Fibroblast of lung (primary cell): ENCODE measurements around the gene KIAA1217. TPM values are rescaled to one million over a fixed set of nuclear protein-coding genes. Genes with fewer than 3 reads are reported as not detected.

Source experiments
- DNase-seq, 2 donors: peaks; one replicate each; pipeline versions ENCODE4 v3.0.0 to v3.0.0-alpha.2; 2010; ENCODE audit warnings: low read depth in 2 of 2
- H2AFZ ChIP-seq: 2 replicates; pipeline ENCODE4 v1.5.1; 2012; ENCODE audit warnings: low read length, control low read depth, inconsistent platforms
- H3K27ac ChIP-seq: 2 replicates; pipeline ENCODE4 v1.5.1; 2011; ENCODE audit warnings: low read length, control low read depth; ENCODE audit not compliant: insufficient read depth
- H3K27me3 ChIP-seq: 2 replicates; pipeline ENCODE4 v1.5.1; 2011; ENCODE audit warnings: mild to moderate bottlenecking, low read length; ENCODE audit not compliant: control insufficient read depth, insufficient read depth
- H3K36me3 ChIP-seq: 2 replicates; pipeline ENCODE4 v1.5.1; 2011; ENCODE audit warnings: low read length; ENCODE audit not compliant: control insufficient read depth, insufficient read depth
- H3K4me1 ChIP-seq: 2 replicates; pipeline ENCODE4 v1.5.1; 2011; ENCODE audit warnings: low read length; ENCODE audit not compliant: control insufficient read depth, insufficient read depth; ENCODE audit errors: extremely low read depth
- H3K4me2 ChIP-seq: 2 replicates; pipeline ENCODE4 v1.5.1; 2011; ENCODE audit warnings: low read length, control low read depth; ENCODE audit not compliant: insufficient read depth; ENCODE audit errors: extremely low read depth
- H3K4me3 ChIP-seq, 4 experiments: fragments of 200-600 bp in 1 of 4; sonication (generic) in 1 of 4; replicated peaks in 1 of 4; 2 replicates each; pipeline ENCODE4 v1.5.1; 2011 to 2016; ENCODE audit warnings: low read length in 4 of 4, low read depth in 3 of 4, mild to moderate bottlenecking in 3 of 4, control low read depth in 2 of 4, inconsistent platforms in 1 of 4, mixed read lengths in 1 of 4; ENCODE audit not compliant: insufficient read depth in 1 of 4; ENCODE audit errors: control extremely low read depth in 1 of 4
- H3K79me2 ChIP-seq: 2 replicates; pipeline ENCODE4 v1.5.1; 2012; ENCODE audit warnings: mild to moderate bottlenecking, low read length, inconsistent platforms; ENCODE audit not compliant: control insufficient read depth, insufficient read depth
- H3K9ac ChIP-seq: 2 replicates; pipeline ENCODE4 v1.5.1; 2011; ENCODE audit warnings: mild to moderate bottlenecking, low read length, control low read depth; ENCODE audit not compliant: insufficient read depth
- H3K9me3 ChIP-seq: 2 replicates; pipeline ENCODE4 v1.5.1; 2012; ENCODE audit warnings: low read depth, low read length; ENCODE audit not compliant: control insufficient read depth, insufficient read depth
- H4K20me1 ChIP-seq: 2 replicates; pipeline ENCODE4 v1.5.1; 2011; ENCODE audit warnings: low read length; ENCODE audit not compliant: control insufficient read depth, insufficient read depth; ENCODE audit errors: extremely low read depth
- CTCF ChIP-seq, 2 donors: IDR thresholded peaks in 1 of 2; conservative IDR thresholded peaks in 1 of 2; 1 replicate in 1 of 2; 2 replicates in 1 of 2; pipeline ENCODE4 v1.5.1; 2011 to 2012; ENCODE audit warnings: low read length in 2 of 2, control low read depth in 1 of 2, inconsistent platforms in 1 of 2, low read depth in 1 of 2, mild to moderate bottlenecking in 1 of 2
- EZH2 ChIP-seq: IDR thresholded peaks from 2 replicates; pipeline ENCODE4 v1.5.1; 2012; ENCODE audit warnings: low read length, control low read depth, mild to moderate bottlenecking; ENCODE audit errors: missing control alignments
- polyA plus RNA-seq, 2 donors: library from polyadenylated mRNA; depleted of rRNA in 1 of 2; stranded (reverse) in 1 of 2; unstranded in 1 of 2; fragments of >200 nt; gene quantifications; 2 replicates each; pipeline ENCODE4 v1.2.1, GENCODE V29; 2011 to 2012; ENCODE audit warnings: missing spikeins in 1 of 2
- total RNA-seq: library from RNA; depleted of rRNA; stranded (reverse); fragments of >200 nt; gene quantifications from 2 replicates; pipeline ENCODE4 v1.2.1, GENCODE V29; 2014

The KIAA1217 gene
- total and polyA plus RNA-seq, 2 donors (not counting 1 experiment from before 2014, with no cell fraction given): 0.92 to 1.5 TPM

GRCh38 chr10:24446739-24447138 lies 237.8 kb downstream of the KIAA1217 start:
- H4K20me1 ChIP-seq: no peaks in the 10 kb centered on the region
- no peaks in the 10 kb centered on the region for H3K27me3 ChIP-seq
- TF ChIP-seq EZH2 (no peak), CTCF (conservative IDR thresholded peaks at IDR 0.05 in 1 of 2, IDR thresholded peaks at IDR 0.05 in 1 of 2; ENCODE audit: low read depth in 1 of 2, low read length in 2 of 2) (no peak)
- H2AFZ ChIP-seq: no peak overlapping the region
- H3K79me2 ChIP-seq: no peaks in the 10 kb centered on the region
- no peak overlapping the region for H3K4me2 ChIP-seq
- H3K36me3 ChIP-seq: no peaks in the 10 kb centered on the region
- H3K27ac ChIP-seq: no peak overlapping the region
- H3K4me1 ChIP-seq: peaks cover 2% of the 10 kb centered on the region
- H3K9ac ChIP-seq: no peak overlapping the region
- no peak overlapping the region for H3K4me3 ChIP-seq
- no peaks in the 10 kb centered on the region for H3K9me3 ChIP-seq
- DNase-seq: peak; percentile 95 to 98

GRCh38 chr10:24448351-24448999 lies 239.5 kb downstream of the KIAA1217 start:
- H3K4me1 ChIP-seq: peaks cover 2% of the 10 kb centered on the region
- peak overlapping the region; percentile 60 for H3K27ac ChIP-seq
- no peaks in the 10 kb centered on the region for H3K27me3 ChIP-seq
- peak overlapping the region; percentile 66 for H3K4me2 ChIP-seq
- H3K79me2 ChIP-seq: no peaks in the 10 kb centered on the region
- no peak for TF ChIP-seq CTCF (conservative IDR thresholded peaks at IDR 0.05 in 1 of 2, IDR thresholded peaks at IDR 0.05 in 1 of 2; ENCODE audit: low read depth in 1 of 2, low read length in 2 of 2)
- TF ChIP-seq EZH2: no peak
- H2AFZ ChIP-seq: no peak overlapping the region
- DNase-seq: peak; percentile 26 to 66
- H3K9me3 ChIP-seq: no peaks in the 10 kb centered on the region
- H3K36me3 ChIP-seq: no peaks in the 10 kb centered on the region
- H4K20me1 ChIP-seq: no peaks in the 10 kb centered on the region
- H3K4me3 ChIP-seq: peak overlapping the region in 1 of 4 experiments; percentile 45
- H3K9ac ChIP-seq: no peak overlapping the region

- Histone ChIP-seq H2AFZ (peak overlapping the region; percentile 26), H3K4me1 (peaks cover 2% of the 10 kb centered on the region)
- peak; percentile 52 to 75 for DNase-seq
Measured at GRCh38 chr10:24449321-24449740, 240.4 kb downstream of the KIAA1217 start.

More at GRCh38 chr10:24449321-24449740, 240.4 kb downstream of the KIAA1217 start:
- H3K79me2 ChIP-seq: no peaks in the 10 kb centered on the region
- H3K9me3 ChIP-seq: no peaks in the 10 kb centered on the region
- no peaks in the 10 kb centered on the region for H3K27me3 ChIP-seq
- no peaks in the 10 kb centered on the region for H3K36me3 ChIP-seq
- H3K4me3 ChIP-seq: peak overlapping the region in 3 of 4 experiments; percentile 27 to 54 (median 45)
- H3K4me2 ChIP-seq: peak overlapping the region; percentile 66
- H4K20me1 ChIP-seq: no peaks in the 10 kb centered on the region
- H3K27ac ChIP-seq: peak overlapping the region; percentile 23
- H3K9ac ChIP-seq: no peak overlapping the region
- no peak for TF ChIP-seq EZH2
- TF ChIP-seq CTCF (conservative IDR thresholded peaks at IDR 0.05 in 1 of 2, IDR thresholded peaks at IDR 0.05 in 1 of 2; ENCODE audit: low read depth in 1 of 2, low read length in 2 of 2): no peak
